ENCODE data around the gene SF3B3. TPM values are rescaled to one million over a fixed set of nuclear protein-coding genes. Genes with fewer than 3 reads are reported as not detected.

The SF3B3 gene
- total RNA-seq, 1 experiment from 2014 or later, result 475 TPM

GRCh38 chr16:70476272-70477020, 47.2 kb upstream of the SF3B3 start:
- DNase-seq (ENCODE audit: low spot score) (no peak), ATAC-seq (no peak)
- Mint-ChIP-seq H3K4me3 (no peak overlapping the region), H3K36me3 (peaks cover 4% of the 10 kb centered on the region; the same call in 1 of the 2 replicates), H3K27ac (no peak overlapping the region), H3K27me3 (ENCODE audit: low read depth) (no peaks in the 10 kb centered on the region), H3K4me1 (0 out of 2 replicates have a peak, but pooled peaks cover 3% of the 10 kb centered on the region), H3K9me3 (no peaks in the 10 kb centered on the region)
- POLR2A ChIA-PET, result no interaction called here
- CTCF ChIA-PET, result interaction anchor here (1.5 kb wide), 1 partner anchor 114 kb away, joined by 3 read pairs; no protein-coding TSS in a partner anchor
- TF ChIP-seq TEAD1 (CRISPR knock-in tag; IDR thresholded peaks at IDR 0.05), result no peak
- TF ChIP-seq CREM (CRISPR knock-in tag; IDR thresholded peaks at IDR 0.05), result no peak
- TF ChIP-seq ZMAT4 (CRISPR knock-in tag; IDR thresholded peaks at IDR 0.05), result no peak
- no peak for TF ChIP-seq CTCF (IDR thresholded peaks at IDR 0.05)
- TF ChIP-seq NR1H2 (CRISPR knock-in tag; IDR thresholded peaks at IDR 0.05), result no peak
- TF ChIP-seq HMGA2 (CRISPR knock-in tag; IDR thresholded peaks at IDR 0.05), result no peak

- H3K36me3 Mint-ChIP-seq, result peaks cover 4% of the 10 kb centered on the region; the same call in 1 of the 2 replicates
- 0 out of 2 replicates have a peak overlapping the region, but pooled peaks have one; percentile 57 for H3K27ac Mint-ChIP-seq
- H3K9me3 Mint-ChIP-seq, result no peaks in the 10 kb centered on the region
- TF ChIP-seq MLX (CRISPR knock-in tag; IDR thresholded peaks at IDR 0.05), result no peak
- TF ChIP-seq RORB (CRISPR knock-in tag; IDR thresholded peaks at IDR 0.05), result no peak
- no peak for TF ChIP-seq TEAD1 (CRISPR knock-in tag; IDR thresholded peaks at IDR 0.05)
- 0 out of 2 replicates have a peak, but pooled peaks have one; percentile 22 for TF ChIP-seq E2F4 (CRISPR knock-in tag; IDR thresholded peaks at IDR 0.05; ENCODE audit: borderline replicate concordance, low read depth)
- no peak for TF ChIP-seq ARID4B (CRISPR knock-in tag; IDR thresholded peaks at IDR 0.05; ENCODE audit: borderline replicate concordance)
- no peak for ATAC-seq
- DNase-seq (ENCODE audit: low spot score), result no peak
- ChIA-PET CTCF (interaction anchor here (0.9 to 5.3 kb wide), 2 partner anchors 8 to 83 kb away, joined by 4 to 22 read pairs; no protein-coding TSS in a partner anchor), POLR2A (interaction anchor here (1.0 to 1.5 kb wide), 3 partner anchors 23 to 97 kb away, joined by 3 to 6 read pairs (median 3); no protein-coding TSS in a partner anchor)
- H3K4me1 Mint-ChIP-seq, result 0 out of 2 replicates have a peak, but pooled peaks cover 3% of the 10 kb centered on the region
- H3K27me3 Mint-ChIP-seq (ENCODE audit: low read depth), result no peaks in the 10 kb centered on the region
- H3K4me3 Mint-ChIP-seq, result no peak overlapping the region
Observed at GRCh38 chr16:70478169-70478568, 45.4 kb upstream of the SF3B3 start.

- H3K4me3 Mint-ChIP-seq, result no peak overlapping the region
- POLR2A ChIA-PET, result interaction anchor here (1.0 to 1.5 kb wide), 3 partner anchors 22 to 98 kb away, joined by 3 to 6 read pairs (median 3); no protein-coding TSS in a partner anchor
- no peak for DNase-seq (ENCODE audit: low spot score)
- H3K9me3 Mint-ChIP-seq, result no peaks in the 10 kb centered on the region
- H3K27ac Mint-ChIP-seq, result peak overlapping the region; percentile 60; the same call in 1 of the 2 replicates
- H3K27me3 Mint-ChIP-seq (ENCODE audit: low read depth), result no peaks in the 10 kb centered on the region
- TF ChIP-seq FOXJ3 (CRISPR knock-in tag; IDR thresholded peaks at IDR 0.05; ENCODE audit: borderline replicate concordance), result no peak
- TF ChIP-seq MAX (CRISPR knock-in tag; IDR thresholded peaks at IDR 0.05), result no peak
- no peak for TF ChIP-seq GRHL2 (CRISPR knock-in tag; IDR thresholded peaks at IDR 0.05; ENCODE audit: insufficient replicate concordance, severe bottlenecking)
- no peak for TF ChIP-seq ZNF219 (CRISPR knock-in tag; IDR thresholded peaks at IDR 0.05; ENCODE audit: borderline replicate concordance)
- peak; percentile 35; the same call in 1 of the 2 replicates for TF ChIP-seq ZNF423 (CRISPR knock-in tag; IDR thresholded peaks at IDR 0.05)
- no peak for TF ChIP-seq CREB1 (CRISPR knock-in tag; IDR thresholded peaks at IDR 0.05)
- TF ChIP-seq RELA (CRISPR knock-in tag; IDR thresholded peaks at IDR 0.05; ENCODE audit: borderline replicate concordance), result no peak
- TF ChIP-seq ZNF416 (CRISPR knock-in tag; IDR thresholded peaks at IDR 0.05), result 0 out of 2 replicates have a peak, but pooled peaks have one; percentile 82
- TF ChIP-seq RORB (CRISPR knock-in tag; IDR thresholded peaks at IDR 0.05), result no peak
- peak; percentile 45 for ATAC-seq
- 0 out of 2 replicates have a peak, but pooled peaks cover 3% of the 10 kb centered on the region for H3K4me1 Mint-ChIP-seq
- H3K36me3 Mint-ChIP-seq, result peaks cover 6% of the 10 kb centered on the region; the same call in 1 of the 2 replicates
- CTCF ChIA-PET, result interaction anchor here (0.6 to 5.3 kb wide), 4 partner anchors 9 to 84 kb away, joined by 3 to 22 read pairs (median 4); no protein-coding TSS in a partner anchor
Observed at GRCh38 chr16:70478912-70479341, 44.7 kb upstream of the SF3B3 start.
